Uterus (tissue), 4 donors: ENCODE results near the gene APBA3. TPM values are rescaled to one million over a fixed set of nuclear protein-coding genes. Genes with fewer than 3 reads are reported as not detected.

Source experiments
- DNase-seq, 2 donors: peaks; one replicate each; pipeline ENCODE4 v3.0.0-alpha.2; 2019 to 2020
- H3K27ac ChIP-seq, 2 donors: fragments of 200-600 bp; sonication (generic); 1 replicate in 1 of 2; 2 replicates in 1 of 2; pipeline ENCODE4 v1.5.1; 2016 to 2018
- H3K27me3 ChIP-seq, 2 donors: fragments of 200-600 bp; sonication (generic); one replicate each; pipeline ENCODE4 v1.5.1; 2018 to 2019; ENCODE audit warnings: control low read depth in 1 of 2
- H3K36me3 ChIP-seq, 2 donors: fragments of 200-600 bp; sonication (generic); one replicate each; pipeline ENCODE4 v1.5.1; 2019; ENCODE audit warnings: control low read depth in 1 of 2
- H3K4me1 ChIP-seq, 2 donors: fragments of 200-600 bp; sonication (generic); one replicate each; pipeline ENCODE4 v1.5.1; 2018 to 2019; ENCODE audit warnings: control low read depth in 1 of 2
- H3K4me3 ChIP-seq, 2 donors: fragments of 200-600 bp; sonication (generic); 1 replicate in 1 of 2; 2 replicates in 1 of 2; pipeline ENCODE4 v1.5.1; 2018 to 2019; ENCODE audit warnings: mild to moderate bottlenecking in 1 of 2
- H3K9me3 ChIP-seq, 2 donors: fragments of 200-600 bp; sonication (generic); one replicate each; pipeline ENCODE4 v1.5.1; 2019; ENCODE audit warnings: control low read depth in 1 of 2
- CTCF ChIP-seq, 4 experiments: fragments of 200-600 bp in 2 of 4; fragments of 450-650 bp in 2 of 4; sonication (generic) in 2 of 4; IDR thresholded peaks; one replicate each; pipeline ENCODE4 v1.5.1; 2016 to 2019; ENCODE audit warnings: antibody characterized with exemption in 4 of 4, mild to moderate bottlenecking in 2 of 4, moderate library complexity in 1 of 4
- POLR2A ChIP-seq, 2 donors: fragments of 450-650 bp; IDR thresholded peaks; one replicate each; pipeline ENCODE4 v1.6.1; 2016; ENCODE audit warnings: antibody characterized with exemption in 2 of 2, mild to moderate bottlenecking in 1 of 2, moderate library complexity in 1 of 2
- intact Hi-C: fragments of 100-400 bp; cut with DNase I; formaldehyde crosslinking; loops from one replicate; pipeline ENCODE4 v1.15.1; 2023; ENCODE audit warnings: low total_unique reads
- total RNA-seq, 4 donors: library from RNA; depleted of rRNA in 3 of 4; stranded (reverse); fragments of >200 nt in 3 of 4; gene quantifications; one replicate each; pipeline versions ENCODE4 v1.1.0 to v1.2.4, GENCODE V29; 2014 to 2023
- donor health status: DM: yes; HTN: yes; CAD: no.

APBA3 gene
- total RNA-seq, 4 donors from 2014 or later, result 14.1 to 52.6 (median 27.4) TPM

GRCh38 chr19:3778104-3778867 is 16.8 kb upstream of the APBA3 start:
- Histone ChIP-seq H3K4me1 (no peaks in the 10 kb centered on the region), H3K4me3 (no peak overlapping the region), H3K27ac (no peak overlapping the region), H3K27me3 (peaks cover 0 to 2% of the 10 kb centered on the region in 2 donors), H3K36me3 (no peaks in the 10 kb centered on the region), H3K9me3 (peaks cover 0 to 19% of the 10 kb centered on the region in 2 donors)
- TF ChIP-seq CTCF (IDR thresholded peaks at IDR 0.05), result no peak
- no peak for TF ChIP-seq POLR2A (IDR thresholded peaks at IDR 0.05)
- no peak for DNase-seq
- intact Hi-C loops, result no loop called here

- Histone ChIP-seq H3K9me3 (peaks cover 0 to 4% of the 10 kb centered on the region in 2 donors), H3K4me3 (no peak overlapping the region), H3K27me3 (no peaks in the 10 kb centered on the region), H3K36me3 (no peaks in the 10 kb centered on the region), H3K27ac (no peak overlapping the region), H3K4me1 (no peaks in the 10 kb centered on the region)
- DNase-seq, result no peak
- TF ChIP-seq POLR2A (IDR thresholded peaks at IDR 0.05) (no peak), CTCF (IDR thresholded peaks at IDR 0.05) (no peak)
- intact Hi-C loops, result no loop called here
Observed at GRCh38 chr19:3776479-3777040, 15.1 kb upstream of the APBA3 start.

GRCh38 chr19:3775831-3776230 is 14.3 kb upstream of the APBA3 start:
- Histone ChIP-seq H3K27me3 (no peaks in the 10 kb centered on the region), H3K27ac (no peak overlapping the region), H3K4me3 (no peak overlapping the region), H3K4me1 (no peaks in the 10 kb centered on the region), H3K36me3 (no peaks in the 10 kb centered on the region), H3K9me3 (no peaks in the 10 kb centered on the region)
- intact Hi-C loops, result no loop called here
- no peak for DNase-seq
- no peak for TF ChIP-seq POLR2A (IDR thresholded peaks at IDR 0.05)
- TF ChIP-seq CTCF (IDR thresholded peaks at IDR 0.05), result no peak

- no peak for DNase-seq
- Histone ChIP-seq H3K4me3 (no peak overlapping the region), H3K27ac (no peak overlapping the region), H3K36me3 (no peaks in the 10 kb centered on the region), H3K27me3 (no peaks in the 10 kb centered on the region), H3K4me1 (no peaks in the 10 kb centered on the region), H3K9me3 (no peaks in the 10 kb centered on the region)
- TF ChIP-seq CTCF (IDR thresholded peaks at IDR 0.05) (no peak), POLR2A (IDR thresholded peaks at IDR 0.05) (no peak)
- intact Hi-C loops, result no loop called here
Observed at GRCh38 chr19:3775374-3775711, 13.9 kb upstream of the APBA3 start.

GRCh38 chr19:3774621-3775373 is 13.3 kb upstream of the APBA3 start:
- intact Hi-C loops, result no loop called here
- Histone ChIP-seq H3K4me1 (no peaks in the 10 kb centered on the region), H3K27ac (no peak overlapping the region), H3K27me3 (no peaks in the 10 kb centered on the region), H3K9me3 (no peaks in the 10 kb centered on the region), H3K36me3 (no peaks in the 10 kb centered on the region), H3K4me3 (no peak overlapping the region)
- TF ChIP-seq CTCF (IDR thresholded peaks at IDR 0.05), result no peak
- no peak for TF ChIP-seq POLR2A (IDR thresholded peaks at IDR 0.05)
- DNase-seq, result no peak
